Measurements from ENCODE around the gene SEZ6L. TPM values are rescaled to one million over a fixed set of nuclear protein-coding genes. Genes with fewer than 3 reads are reported as not detected.

The SEZ6L gene
- total and polyA plus RNA-seq, 10 of the 15 experiments (the other 5 are each of a cell fraction or from before 2014, with no cell fraction given): not detected

DNA sequence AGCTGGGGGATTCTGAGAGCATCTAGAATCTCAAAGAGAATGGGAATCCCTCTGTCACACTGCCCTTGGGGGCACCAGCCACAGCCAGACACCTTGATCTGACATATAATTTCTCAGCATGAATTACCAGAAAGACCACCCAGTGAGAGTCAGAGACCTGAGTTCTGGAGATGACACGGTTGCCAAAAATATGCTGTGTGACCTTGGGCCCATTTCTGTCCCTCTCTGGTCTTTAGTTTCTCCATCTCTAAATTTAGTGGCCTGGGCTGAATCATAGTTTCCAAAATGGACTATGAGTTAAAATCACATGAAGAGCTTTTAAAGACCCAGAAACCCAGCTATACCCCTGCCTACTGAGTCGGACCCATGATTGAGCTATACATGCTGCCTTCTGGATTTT is 15.9 kb downstream of the SEZ6L start (continued):
- TF ChIP-seq CREM (IDR thresholded peaks at IDR 0.05; ENCODE audit: low read depth) (no peak), BCL11A (IDR thresholded peaks at IDR 0.05; ENCODE audit: low read depth, low read length) (no peak), MYC (IDR thresholded peaks at IDR 0.05; ENCODE audit: insufficient read depth, insufficient read length, insufficient replicate concordance, low read length, severe bottlenecking) (no peak), MEF2B (IDR thresholded peaks at IDR 0.05; ENCODE audit: partially characterized antibody, poor library complexity, severe bottlenecking) (no peak), RB1 (IDR thresholded peaks at IDR 0.05; ENCODE audit: borderline replicate concordance) (no peak), MXI1 (IDR thresholded peaks at IDR 0.05; ENCODE audit: low read depth, low read length) (no peak)
- TF ChIP-seq, protein P1, sequence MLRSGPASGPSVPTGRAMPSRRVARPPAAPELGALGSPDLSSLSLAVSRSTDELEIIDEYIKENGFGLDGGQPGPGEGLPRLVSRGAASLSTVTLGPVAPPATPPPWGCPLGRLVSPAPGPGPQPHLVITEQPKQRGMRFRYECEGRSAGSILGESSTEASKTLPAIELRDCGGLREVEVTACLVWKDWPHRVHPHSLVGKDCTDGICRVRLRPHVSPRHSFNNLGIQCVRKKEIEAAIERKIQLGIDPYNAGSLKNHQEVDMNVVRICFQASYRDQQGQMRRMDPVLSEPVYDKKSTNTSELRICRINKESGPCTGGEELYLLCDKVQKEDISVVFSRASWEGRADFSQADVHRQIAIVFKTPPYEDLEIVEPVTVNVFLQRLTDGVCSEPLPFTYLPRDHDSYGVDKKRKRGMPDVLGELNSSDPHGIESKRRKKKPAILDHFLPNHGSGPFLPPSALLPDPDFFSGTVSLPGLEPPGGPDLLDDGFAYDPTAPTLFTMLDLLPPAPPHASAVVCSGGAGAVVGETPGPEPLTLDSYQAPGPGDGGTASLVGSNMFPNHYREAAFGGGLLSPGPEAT (IDR thresholded peaks at IDR 0.05; ENCODE audit: low read depth): no peak
- TF ChIP-seq, protein P2, sequence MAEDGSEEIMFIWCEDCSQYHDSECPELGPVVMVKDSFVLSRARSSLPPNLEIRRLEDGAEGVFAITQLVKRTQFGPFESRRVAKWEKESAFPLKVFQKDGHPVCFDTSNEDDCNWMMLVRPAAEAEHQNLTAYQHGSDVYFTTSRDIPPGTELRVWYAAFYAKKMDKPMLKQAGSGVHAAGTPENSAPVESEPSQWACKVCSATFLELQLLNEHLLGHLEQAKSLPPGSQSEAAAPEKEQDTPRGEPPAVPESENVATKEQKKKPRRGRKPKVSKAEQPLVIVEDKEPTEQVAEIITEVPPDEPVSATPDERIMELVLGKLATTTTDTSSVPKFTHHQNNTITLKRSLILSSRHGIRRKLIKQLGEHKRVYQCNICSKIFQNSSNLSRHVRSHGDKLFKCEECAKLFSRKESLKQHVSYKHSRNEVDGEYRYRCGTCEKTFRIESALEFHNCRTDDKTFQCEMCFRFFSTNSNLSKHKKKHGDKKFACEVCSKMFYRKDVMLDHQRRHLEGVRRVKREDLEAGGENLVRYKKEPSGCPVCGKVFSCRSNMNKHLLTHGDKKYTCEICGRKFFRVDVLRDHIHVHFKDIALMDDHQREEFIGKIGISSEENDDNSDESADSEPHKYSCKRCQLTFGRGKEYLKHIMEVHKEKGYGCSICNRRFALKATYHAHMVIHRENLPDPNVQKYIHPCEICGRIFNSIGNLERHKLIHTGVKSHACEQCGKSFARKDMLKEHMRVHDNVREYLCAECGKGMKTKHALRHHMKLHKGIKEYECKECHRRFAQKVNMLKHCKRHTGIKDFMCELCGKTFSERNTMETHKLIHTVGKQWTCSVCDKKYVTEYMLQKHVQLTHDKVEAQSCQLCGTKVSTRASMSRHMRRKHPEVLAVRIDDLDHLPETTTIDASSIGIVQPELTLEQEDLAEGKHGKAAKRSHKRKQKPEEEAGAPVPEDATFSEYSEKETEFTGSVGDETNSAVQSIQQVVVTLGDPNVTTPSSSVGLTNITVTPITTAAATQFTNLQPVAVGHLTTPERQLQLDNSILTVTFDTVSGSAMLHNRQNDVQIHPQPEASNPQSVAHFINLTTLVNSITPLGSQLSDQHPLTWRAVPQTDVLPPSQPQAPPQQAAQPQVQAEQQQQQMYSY (CRISPR knock-in tag; IDR thresholded peaks at IDR 0.05): no peak
- TF ChIP-seq, protein P3, sequence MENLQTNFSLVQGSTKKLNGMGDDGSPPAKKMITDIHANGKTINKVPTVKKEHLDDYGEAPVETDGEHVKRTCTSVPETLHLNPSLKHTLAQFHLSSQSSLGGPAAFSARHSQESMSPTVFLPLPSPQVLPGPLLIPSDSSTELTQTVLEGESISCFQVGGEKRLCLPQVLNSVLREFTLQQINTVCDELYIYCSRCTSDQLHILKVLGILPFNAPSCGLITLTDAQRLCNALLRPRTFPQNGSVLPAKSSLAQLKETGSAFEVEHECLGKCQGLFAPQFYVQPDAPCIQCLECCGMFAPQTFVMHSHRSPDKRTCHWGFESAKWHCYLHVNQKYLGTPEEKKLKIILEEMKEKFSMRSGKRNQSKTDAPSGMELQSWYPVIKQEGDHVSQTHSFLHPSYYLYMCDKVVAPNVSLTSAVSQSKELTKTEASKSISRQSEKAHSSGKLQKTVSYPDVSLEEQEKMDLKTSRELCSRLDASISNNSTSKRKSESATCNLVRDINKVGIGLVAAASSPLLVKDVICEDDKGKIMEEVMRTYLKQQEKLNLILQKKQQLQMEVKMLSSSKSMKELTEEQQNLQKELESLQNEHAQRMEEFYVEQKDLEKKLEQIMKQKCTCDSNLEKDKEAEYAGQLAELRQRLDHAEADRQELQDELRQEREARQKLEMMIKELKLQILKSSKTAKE (IDR thresholded peaks at IDR 0.05; ENCODE audit: low read depth, poor library complexity, severe bottlenecking): no peak
